ENCODE measurements around the gene TFG.

TFG gene

DNA sequence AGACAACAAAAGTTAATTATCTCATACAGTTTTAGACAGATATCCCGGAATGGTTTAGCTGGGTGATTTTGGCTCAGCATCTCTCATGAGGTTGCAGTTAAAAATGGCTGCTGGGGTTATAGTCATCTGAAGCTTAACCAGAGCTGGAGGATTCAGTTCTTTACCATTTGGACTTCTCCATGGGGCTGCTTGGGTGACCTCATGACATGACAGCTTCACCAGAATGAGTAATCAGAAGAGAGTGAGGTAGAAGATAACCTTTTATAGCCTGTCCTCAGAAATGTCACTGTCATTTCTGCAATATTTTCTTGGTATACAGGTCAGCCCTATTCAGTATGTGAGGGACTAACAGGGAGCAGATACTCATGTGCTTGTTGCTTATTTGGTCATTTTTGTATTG lies 30.9 kb downstream of the TFG start:
- Histone ChIP-seq H3K27me3 (ENCODE audit: insufficient read depth, poor library complexity, severe bottlenecking) (no peaks in the 10 kb centered on the region), H3K4me3 (replicated peaks; ENCODE audit: insufficient read depth, low read length) (no peak overlapping the region), H3K27ac (replicated peaks) (no peak overlapping the region)
- DNase-seq (ENCODE audit: low read depth in 1 of 2, low spot score in 1 of 2): no peak
- TF ChIP-seq, protein P1, sequence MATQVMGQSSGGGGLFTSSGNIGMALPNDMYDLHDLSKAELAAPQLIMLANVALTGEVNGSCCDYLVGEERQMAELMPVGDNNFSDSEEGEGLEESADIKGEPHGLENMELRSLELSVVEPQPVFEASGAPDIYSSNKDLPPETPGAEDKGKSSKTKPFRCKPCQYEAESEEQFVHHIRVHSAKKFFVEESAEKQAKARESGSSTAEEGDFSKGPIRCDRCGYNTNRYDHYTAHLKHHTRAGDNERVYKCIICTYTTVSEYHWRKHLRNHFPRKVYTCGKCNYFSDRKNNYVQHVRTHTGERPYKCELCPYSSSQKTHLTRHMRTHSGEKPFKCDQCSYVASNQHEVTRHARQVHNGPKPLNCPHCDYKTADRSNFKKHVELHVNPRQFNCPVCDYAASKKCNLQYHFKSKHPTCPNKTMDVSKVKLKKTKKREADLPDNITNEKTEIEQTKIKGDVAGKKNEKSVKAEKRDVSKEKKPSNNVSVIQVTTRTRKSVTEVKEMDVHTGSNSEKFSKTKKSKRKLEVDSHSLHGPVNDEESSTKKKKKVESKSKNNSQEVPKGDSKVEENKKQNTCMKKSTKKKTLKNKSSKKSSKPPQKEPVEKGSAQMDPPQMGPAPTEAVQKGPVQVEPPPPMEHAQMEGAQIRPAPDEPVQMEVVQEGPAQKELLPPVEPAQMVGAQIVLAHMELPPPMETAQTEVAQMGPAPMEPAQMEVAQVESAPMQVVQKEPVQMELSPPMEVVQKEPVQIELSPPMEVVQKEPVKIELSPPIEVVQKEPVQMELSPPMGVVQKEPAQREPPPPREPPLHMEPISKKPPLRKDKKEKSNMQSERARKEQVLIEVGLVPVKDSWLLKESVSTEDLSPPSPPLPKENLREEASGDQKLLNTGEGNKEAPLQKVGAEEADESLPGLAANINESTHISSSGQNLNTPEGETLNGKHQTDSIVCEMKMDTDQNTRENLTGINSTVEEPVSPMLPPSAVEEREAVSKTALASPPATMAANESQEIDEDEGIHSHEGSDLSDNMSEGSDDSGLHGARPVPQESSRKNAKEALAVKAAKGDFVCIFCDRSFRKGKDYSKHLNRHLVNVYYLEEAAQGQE (IDR thresholded peaks at IDR 0.05; ENCODE audit: insufficient replicate concordance, low read depth): no peak
- TF ChIP-seq GABPA (IDR thresholded peaks at IDR 0.05; ENCODE audit: low read depth) (no peak), SPI1 (IDR thresholded peaks at IDR 0.05; ENCODE audit: borderline replicate concordance, low read depth) (no peak), POLR2AphosphoS5 (IDR thresholded peaks at IDR 0.05; ENCODE audit: low read depth) (no peak)
- TF ChIP-seq, protein P2, sequence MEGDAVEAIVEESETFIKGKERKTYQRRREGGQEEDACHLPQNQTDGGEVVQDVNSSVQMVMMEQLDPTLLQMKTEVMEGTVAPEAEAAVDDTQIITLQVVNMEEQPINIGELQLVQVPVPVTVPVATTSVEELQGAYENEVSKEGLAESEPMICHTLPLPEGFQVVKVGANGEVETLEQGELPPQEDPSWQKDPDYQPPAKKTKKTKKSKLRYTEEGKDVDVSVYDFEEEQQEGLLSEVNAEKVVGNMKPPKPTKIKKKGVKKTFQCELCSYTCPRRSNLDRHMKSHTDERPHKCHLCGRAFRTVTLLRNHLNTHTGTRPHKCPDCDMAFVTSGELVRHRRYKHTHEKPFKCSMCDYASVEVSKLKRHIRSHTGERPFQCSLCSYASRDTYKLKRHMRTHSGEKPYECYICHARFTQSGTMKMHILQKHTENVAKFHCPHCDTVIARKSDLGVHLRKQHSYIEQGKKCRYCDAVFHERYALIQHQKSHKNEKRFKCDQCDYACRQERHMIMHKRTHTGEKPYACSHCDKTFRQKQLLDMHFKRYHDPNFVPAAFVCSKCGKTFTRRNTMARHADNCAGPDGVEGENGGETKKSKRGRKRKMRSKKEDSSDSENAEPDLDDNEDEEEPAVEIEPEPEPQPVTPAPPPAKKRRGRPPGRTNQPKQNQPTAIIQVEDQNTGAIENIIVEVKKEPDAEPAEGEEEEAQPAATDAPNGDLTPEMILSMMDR (IDR thresholded peaks at IDR 0.05; ENCODE audit: insufficient read depth, low read length): no peak

DNA sequence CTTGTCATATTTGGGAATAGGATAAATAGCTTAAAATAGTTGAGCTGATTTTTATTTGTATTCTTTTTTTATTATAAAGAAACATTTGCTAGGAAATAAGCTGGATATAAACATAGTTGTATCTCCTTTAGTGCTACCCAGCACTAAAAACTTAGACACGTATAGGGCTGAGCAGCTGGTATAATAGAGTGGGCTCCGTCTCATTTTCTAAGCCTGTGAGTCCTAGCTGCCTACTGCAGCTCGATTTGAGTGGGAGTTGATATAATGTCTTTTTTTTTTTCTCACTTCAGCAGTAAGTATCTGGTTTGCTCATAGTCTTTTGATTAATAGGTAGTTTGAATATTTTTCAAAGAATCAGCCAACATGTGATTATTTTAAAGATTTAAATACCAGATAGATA lies 34.2 kb downstream of the TFG start:
- Histone ChIP-seq H3K27ac (replicated peaks) (no peak overlapping the region), H3K27me3 (ENCODE audit: insufficient read depth, poor library complexity, severe bottlenecking) (no peaks in the 10 kb centered on the region), H3K4me3 (replicated peaks; ENCODE audit: insufficient read depth, low read length) (no peak overlapping the region)
- TF ChIP-seq SPI1 (IDR thresholded peaks at IDR 0.05; ENCODE audit: borderline replicate concordance, low read depth): no peak
- TF ChIP-seq POLR2AphosphoS5 (IDR thresholded peaks at IDR 0.05; ENCODE audit: low read depth): no peak
- TF ChIP-seq, protein P2 (IDR thresholded peaks at IDR 0.05; ENCODE audit: insufficient read depth, low read length): no peak
- no peak for TF ChIP-seq GABPA (IDR thresholded peaks at IDR 0.05; ENCODE audit: low read depth)
- TF ChIP-seq, protein P1 (IDR thresholded peaks at IDR 0.05; ENCODE audit: insufficient replicate concordance, low read depth): no peak
- no peak for DNase-seq (ENCODE audit: low read depth in 1 of 2, low spot score in 1 of 2)

DNA sequence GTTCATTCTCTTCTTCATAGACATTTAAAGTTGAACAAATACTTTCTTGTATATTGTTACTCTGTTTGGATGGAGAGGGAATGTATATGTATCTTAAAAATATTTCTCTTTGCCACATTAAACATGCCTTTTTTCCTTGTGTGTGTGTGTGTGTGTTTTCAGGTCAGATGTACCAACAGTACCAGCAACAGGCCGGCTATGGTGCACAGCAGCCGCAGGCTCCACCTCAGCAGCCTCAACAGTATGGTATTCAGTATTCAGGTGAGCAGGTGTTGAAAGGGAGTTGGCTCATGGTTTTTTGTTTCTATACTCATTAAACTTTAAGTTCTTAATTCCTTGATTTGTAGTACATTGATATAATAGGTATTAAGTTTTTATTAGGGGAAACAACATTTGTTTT lies 35.4 kb downstream of the TFG start:
- TF ChIP-seq SPI1 (IDR thresholded peaks at IDR 0.05; ENCODE audit: borderline replicate concordance, low read depth) (no peak), GABPA (IDR thresholded peaks at IDR 0.05; ENCODE audit: low read depth) (no peak), POLR2AphosphoS5 (IDR thresholded peaks at IDR 0.05; ENCODE audit: low read depth) (no peak)
- TF ChIP-seq, protein P1 (IDR thresholded peaks at IDR 0.05; ENCODE audit: insufficient replicate concordance, low read depth): no peak
- TF ChIP-seq, protein P2 (IDR thresholded peaks at IDR 0.05; ENCODE audit: insufficient read depth, low read length): no peak
- DNase-seq (ENCODE audit: low read depth in 1 of 2, low spot score in 1 of 2): no peak
- no peak overlapping the region for H3K4me3 ChIP-seq (replicated peaks; ENCODE audit: insufficient read depth, low read length)
- H3K27ac ChIP-seq (replicated peaks): no peak overlapping the region
- H3K27me3 ChIP-seq (ENCODE audit: insufficient read depth, poor library complexity, severe bottlenecking): no peaks in the 10 kb centered on the region
